ENCODE results near the gene IGFALS. TPM values are rescaled to one million over a fixed set of nuclear protein-coding genes. Genes with fewer than 3 reads are reported as not detected.

Gene IGFALS
- total and polyA plus RNA-seq, 2 donors (not counting 3 experiments of a cell fraction or from before 2014, with no cell fraction given): not detected

GRCh38 chr16:1764971-1765370, 28.5 kb downstream of the IGFALS start:
- ChIA-PET CTCF (interaction anchor here (0.6 to 1.6 kb wide), 4 partner anchors 18 to 402 kb away, joined by 3 to 4 read pairs (median 4); partner anchors contain the start of genes NUBP2 and SPSB3), POLR2A (no interaction called here)
- Histone ChIP-seq H3K4me3 (replicated peaks in 1 of 3; ENCODE audit: insufficient read depth in 1 of 3, low read depth in 1 of 3, low read length in 3 of 3) (no peak overlapping the region), H2AFZ (ENCODE audit: low read depth, low read length) (no peak overlapping the region), H3K27me3 (ENCODE audit: control insufficient read depth in 2 of 2, insufficient read depth in 2 of 2, low read length in 2 of 2) (no peaks in the 10 kb centered on the region), H3K9me3 (replicated peaks; ENCODE audit: control insufficient read depth, insufficient read depth, low read length) (no peaks in the 10 kb centered on the region), H3K4me1 (ENCODE audit: control insufficient read depth, extremely low read depth, insufficient read depth, low read length) (no peaks in the 10 kb centered on the region), H4K20me1 (replicated peaks; ENCODE audit: control insufficient read depth, extremely low read depth, insufficient read depth, low read length) (no peaks in the 10 kb centered on the region), H3K9me1 (replicated peaks; ENCODE audit: control insufficient read depth, extremely low read depth, insufficient read depth, low read length) (no peaks in the 10 kb centered on the region), H3K79me2 (ENCODE audit: control insufficient read depth, insufficient read depth, low read length) (no peaks in the 10 kb centered on the region), H3K9ac (replicated peaks; ENCODE audit: extremely low read depth, insufficient read depth, low read length) (no peak overlapping the region), H3K4me2 (ENCODE audit: insufficient read depth, low read length) (no peak overlapping the region), H3K27ac (ENCODE audit: insufficient read depth, low read depth, low read length) (no peak overlapping the region), H3K36me3 (ENCODE audit: control insufficient read depth in 2 of 2, extremely low read depth in 1 of 2, insufficient read depth in 2 of 2, low read length in 2 of 2) (peaks cover 5 to 59% of the 10 kb centered on the region in 2 experiments)
- intact Hi-C loops (cut with micrococcal nuclease): no loop called here
- dilution Hi-C loops (cut with MboI; ENCODE audit: extremely low pct_ligation_motif_present, low sequenced_read_pairs): no loop called here
- FAIRE-seq (no peak), DNase-seq (ENCODE audit: low read depth, low spot score) (no peak)
- TF ChIP-seq POLR2A (IDR thresholded peaks at IDR 0.05; ENCODE audit: low read depth, low read length): no peak
- TF ChIP-seq, protein P1, sequence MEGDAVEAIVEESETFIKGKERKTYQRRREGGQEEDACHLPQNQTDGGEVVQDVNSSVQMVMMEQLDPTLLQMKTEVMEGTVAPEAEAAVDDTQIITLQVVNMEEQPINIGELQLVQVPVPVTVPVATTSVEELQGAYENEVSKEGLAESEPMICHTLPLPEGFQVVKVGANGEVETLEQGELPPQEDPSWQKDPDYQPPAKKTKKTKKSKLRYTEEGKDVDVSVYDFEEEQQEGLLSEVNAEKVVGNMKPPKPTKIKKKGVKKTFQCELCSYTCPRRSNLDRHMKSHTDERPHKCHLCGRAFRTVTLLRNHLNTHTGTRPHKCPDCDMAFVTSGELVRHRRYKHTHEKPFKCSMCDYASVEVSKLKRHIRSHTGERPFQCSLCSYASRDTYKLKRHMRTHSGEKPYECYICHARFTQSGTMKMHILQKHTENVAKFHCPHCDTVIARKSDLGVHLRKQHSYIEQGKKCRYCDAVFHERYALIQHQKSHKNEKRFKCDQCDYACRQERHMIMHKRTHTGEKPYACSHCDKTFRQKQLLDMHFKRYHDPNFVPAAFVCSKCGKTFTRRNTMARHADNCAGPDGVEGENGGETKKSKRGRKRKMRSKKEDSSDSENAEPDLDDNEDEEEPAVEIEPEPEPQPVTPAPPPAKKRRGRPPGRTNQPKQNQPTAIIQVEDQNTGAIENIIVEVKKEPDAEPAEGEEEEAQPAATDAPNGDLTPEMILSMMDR (IDR thresholded peaks at IDR 0.05; ENCODE audit: extremely low read depth in 1 of 2, insufficient read depth in 1 of 2, low read depth in 1 of 2, low read length in 2 of 2): no peak
- TF ChIP-seq GATA2 (IDR thresholded peaks at IDR 0.05; ENCODE audit: insufficient read depth, insufficient read length, low read depth, low read length): no peak
- TF ChIP-seq MAX (IDR thresholded peaks at IDR 0.05; ENCODE audit: insufficient read depth, insufficient read length): no peak
- no peak for TF ChIP-seq EZH2 (IDR thresholded peaks at IDR 0.05; ENCODE audit: borderline replicate concordance, low read depth, low read length, severe bottlenecking)
- TF ChIP-seq MYC (IDR thresholded peaks at IDR 0.05; ENCODE audit: low read depth, low read length): no peak
- no peak for TF ChIP-seq POLR2AphosphoS5 (IDR thresholded peaks at IDR 0.05; ENCODE audit: insufficient read depth, low read depth, low read length)
- TF ChIP-seq FOS (IDR thresholded peaks at IDR 0.05; ENCODE audit: borderline replicate concordance, insufficient read depth, low read length): no peak
- BruUV-seq (replicated peaks): no TSS peak

Measured in endothelial cell of umbilical vein (primary cell).